HG02798 (cell line): ENCODE results near the gene RBCK1.
A peak's percentile ranks its signal among the peaks of the same experiment; 100 is the strongest.
"Not testable (repeated sequence)": the region's sequence is repeated elsewhere in the genome, so short reads cannot be mapped to it uniquely, and the experiment has no call there.

Source experiments
- ATAC-seq: cut with Tn5 transposase; IDR thresholded peaks from one replicate; pipeline ENCODE4 v1.9.1; 2021; ENCODE audit warnings: mild to moderate bottlenecking; ENCODE audit not compliant: unreplicated experiment, poor library complexity

RBCK1 gene

DNA sequence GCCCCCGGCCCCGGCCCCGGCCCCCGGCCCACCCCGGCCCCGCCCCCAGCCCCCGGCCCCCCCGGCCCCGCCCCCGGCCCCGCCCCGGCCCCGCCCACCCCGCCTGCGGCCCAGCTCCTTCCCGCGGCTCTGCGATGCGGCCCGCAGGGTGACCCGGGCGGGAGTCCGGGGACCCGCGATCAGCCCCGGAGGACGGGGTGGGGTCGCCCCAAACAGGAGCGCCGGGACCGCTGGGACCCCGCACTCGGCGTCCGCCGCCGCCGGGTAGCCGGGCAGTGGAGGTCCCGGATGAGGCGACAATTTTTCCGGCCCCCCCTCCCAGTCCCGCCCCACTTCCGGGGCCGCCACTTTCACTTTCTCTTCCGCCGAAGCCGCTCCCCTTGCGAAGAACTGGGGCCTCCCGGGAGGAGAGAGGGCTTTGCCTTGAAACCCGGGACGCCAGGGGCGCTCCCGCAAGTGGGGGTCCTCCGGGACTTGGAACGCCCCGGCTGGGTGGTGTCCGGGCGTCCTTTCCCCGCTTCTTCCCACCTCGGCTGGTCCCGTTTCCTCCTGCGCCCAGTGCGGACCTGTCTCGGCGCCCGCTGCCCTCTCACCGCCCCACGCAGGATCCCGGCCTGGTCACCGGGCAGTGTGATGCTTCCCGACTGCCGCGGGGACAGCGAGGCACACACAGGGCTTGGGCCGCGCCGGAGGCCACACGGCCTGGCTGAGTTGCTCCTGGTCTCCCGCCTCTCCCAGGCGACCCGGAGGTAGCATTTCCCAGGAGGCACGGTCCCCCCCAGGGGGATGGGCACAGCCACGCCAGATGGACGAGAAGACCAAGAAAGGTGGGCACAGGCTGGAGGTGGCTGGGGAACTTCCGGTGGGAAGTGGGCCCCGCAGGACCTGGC, at the start of gene RBCK1:
Gene RBCK1, plus strand, starts transcription at position 347 of the 890 bp plus-strand sequence. Its CDS starts 459 bp downstream, at position 806.
- peak; percentile 74 for ATAC-seq

- no peak for ATAC-seq
Measured at GRCh38 chr20:358891-359555, 49.1 kb upstream of the RBCK1 start.

GRCh38 chr20:361561-361960, 46.5 kb upstream of the RBCK1 start:
- no peak for ATAC-seq

DNA sequence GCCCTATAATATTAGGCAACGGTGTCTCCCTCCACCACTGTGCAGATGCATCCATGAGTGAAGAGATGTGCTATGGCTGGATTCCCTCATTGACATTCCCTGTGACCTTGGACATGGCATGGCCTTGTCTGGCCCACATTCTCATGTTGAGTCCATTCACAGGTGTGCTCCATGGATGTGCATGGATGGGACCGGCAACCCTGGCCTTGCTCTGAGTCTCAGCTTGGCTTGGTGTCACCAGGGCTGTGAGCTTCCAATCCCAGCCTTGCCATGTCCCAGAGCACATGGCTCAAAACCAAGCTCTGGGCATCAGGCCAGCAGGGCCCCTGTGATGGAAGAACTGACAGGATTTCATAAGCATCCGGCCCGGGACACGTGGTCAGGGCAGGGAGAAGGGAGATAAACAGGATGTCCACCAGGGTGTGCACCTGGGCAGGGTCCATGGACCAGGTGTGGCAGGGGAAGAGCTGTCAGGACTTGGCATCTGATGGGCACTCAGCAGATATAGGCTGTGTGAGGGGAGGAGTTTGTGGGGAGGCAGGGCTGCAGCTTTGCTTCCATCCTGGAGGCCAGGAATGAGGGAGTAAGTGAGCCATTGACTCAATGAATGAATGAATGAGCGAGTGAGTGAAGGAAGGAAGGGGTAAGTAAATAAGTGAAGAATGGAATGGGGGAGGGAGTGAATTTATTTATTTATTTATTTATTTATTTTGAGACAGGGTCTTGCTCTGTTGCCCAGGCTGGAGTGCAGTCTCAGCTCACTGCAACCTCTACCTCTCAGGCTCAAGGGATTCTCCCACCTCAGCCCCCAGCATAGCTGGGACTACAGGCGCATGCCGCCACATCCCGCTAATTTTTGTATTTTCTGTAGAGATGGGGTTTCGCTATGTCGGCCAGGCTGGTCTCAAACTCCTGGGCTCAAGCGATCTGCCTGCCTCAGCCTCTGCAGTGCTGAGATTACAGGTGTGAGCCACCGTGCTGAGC, 45.5 kb upstream of the RBCK1 start:
- no peak for ATAC-seq

GRCh38 chr20:363319-364078, 44.6 kb upstream of the RBCK1 start:
- no peak for ATAC-seq

- no peak for ATAC-seq
Measured at GRCh38 chr20:364905-365794, 42.9 kb upstream of the RBCK1 start.

DNA sequence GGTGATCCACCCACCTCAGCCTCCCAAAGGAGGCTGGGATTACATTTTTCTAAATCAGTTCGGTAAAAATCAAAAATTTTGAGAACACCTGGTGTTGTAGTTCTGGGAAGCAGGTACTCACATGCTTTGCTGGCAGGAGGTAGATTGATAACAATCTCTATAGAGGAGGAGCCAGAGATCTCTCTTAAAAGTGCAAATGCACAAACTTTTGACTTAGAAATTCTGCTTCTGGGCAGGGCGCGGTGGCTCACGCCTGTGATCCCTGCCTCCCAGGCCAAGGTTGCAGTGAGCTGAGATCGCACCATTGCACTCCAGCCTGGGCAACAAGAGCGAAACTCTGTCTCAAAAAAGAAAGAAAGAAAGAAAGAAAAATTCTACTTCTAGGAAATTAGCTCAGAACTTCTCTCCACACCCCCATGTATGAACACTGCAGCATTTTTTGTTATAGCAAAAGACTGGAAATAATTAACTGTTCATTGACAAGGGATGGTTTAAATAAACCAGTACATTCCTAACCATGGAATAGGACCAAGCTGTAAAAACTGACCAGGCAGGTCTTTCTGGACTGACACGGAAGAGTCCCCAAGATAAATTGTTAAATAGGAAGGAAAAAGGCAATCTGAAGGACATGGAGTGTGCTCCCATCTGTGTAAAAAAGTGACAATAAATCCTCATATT, 41.9 kb upstream of the RBCK1 start:
- no peak for ATAC-seq

- ATAC-seq = no peak
Measured at GRCh38 chr20:366719-367485, 41.2 kb upstream of the RBCK1 start.

- no peak for ATAC-seq
Measured at GRCh38 chr20:367486-367887, 40.6 kb upstream of the RBCK1 start.

DNA sequence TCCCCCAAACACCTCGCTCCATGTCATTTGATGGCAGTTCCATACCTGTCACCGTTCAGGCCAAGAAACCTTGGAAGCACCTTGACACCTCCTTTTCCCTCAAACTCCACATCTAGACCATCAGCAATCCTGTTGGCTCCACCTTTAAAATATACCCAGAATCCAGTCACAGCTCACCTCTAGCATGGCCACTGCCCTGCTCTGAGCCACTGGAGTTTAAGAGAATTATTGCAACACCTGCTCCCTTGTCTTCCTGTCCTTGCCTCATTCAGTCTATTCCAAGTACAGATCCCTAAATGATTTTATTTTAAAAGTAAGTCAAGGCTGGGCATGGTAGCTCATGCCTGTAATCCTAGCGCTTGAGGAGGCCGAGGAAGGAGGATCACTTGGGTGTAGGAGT, 39.2 kb upstream of the RBCK1 start:
- no peak for ATAC-seq

DNA sequence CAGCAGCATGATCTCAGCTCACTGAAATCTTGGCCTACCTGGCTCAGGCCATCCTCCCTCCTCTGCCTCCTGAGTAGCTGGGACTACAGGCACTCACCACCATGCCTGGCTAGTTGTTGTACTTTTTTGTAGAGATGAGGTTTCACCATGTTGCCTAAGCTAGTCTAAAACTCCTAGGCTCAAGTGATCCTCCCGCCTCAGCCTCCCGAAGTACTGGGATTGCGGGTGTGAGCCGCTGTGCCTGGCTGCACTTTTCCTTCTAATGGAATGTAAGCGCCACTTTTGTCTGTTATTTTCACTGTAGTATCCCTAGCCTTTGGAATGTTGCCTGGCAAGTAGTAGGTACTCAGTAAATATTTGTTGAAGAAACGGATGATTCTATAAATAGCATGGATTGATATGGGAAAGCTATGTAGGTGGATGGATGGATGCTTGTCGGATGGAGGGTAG, 37.9 kb upstream of the RBCK1 start:
- ATAC-seq = no peak

- no peak for ATAC-seq
Measured at GRCh38 chr20:370977-371754, 36.9 kb upstream of the RBCK1 start.

GRCh38 chr20:371755-372542, 36.1 kb upstream of the RBCK1 start:
- no peak for ATAC-seq

DNA sequence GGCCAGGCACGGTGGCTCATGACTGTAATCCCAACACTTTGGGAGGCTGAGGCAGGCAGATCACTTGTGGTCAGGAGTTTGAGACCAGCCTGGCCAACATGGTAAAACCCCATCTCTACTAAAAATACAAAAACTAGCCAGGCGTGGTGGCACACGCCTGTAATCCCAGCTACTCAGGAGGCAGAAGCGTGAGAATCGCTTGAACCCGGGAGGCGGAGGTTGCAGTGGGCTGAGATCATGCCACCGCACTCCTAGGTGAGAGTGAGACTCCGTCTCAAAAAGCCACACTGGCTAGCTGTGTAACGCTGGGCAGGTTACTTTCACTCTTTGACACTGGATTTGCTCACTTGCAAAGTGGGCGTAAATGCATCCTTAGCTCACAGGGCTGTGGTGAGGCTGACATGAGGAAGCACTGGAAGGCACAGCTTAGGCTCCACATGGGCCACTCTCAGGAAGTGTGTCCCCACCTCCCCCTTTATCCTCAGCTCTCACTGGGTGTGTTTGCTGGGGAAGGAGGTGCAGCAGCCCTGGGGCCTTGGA, 35.5 kb upstream of the RBCK1 start:
- ATAC-seq = not testable (repeated sequence)

DNA sequence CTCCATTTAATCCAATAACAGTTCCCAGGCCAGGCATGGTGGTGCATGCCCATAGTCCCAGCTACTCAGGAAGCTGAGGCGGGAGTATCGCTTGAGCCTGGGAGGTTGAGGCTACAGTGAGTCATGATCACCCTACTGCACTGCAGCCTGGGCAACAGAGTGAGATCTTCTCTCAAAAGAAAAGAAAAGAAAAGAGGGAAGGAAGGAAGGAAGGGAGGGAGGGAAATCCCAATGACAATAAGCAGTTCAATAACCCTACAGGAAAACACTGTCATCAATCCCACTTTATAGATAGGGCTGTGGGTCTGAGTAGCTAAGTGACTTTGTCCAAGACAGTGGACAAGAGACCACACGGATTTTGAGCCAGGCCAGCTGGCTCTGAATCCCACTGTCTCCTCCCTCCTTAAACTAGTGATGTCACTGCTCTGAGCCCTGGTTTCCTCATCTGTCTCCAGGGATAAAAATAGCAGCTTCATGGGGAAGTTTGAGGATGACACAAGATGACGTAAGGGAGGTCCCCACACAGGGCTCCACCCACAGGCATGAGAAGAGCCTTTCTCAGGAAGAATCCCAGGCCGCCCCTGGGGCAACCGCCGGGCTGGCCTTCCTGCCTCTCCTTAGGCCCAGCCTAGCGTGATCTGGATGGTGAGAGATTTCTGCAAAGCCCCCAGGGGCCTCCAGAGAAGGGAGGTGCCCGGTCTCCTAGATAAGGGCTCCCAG, 34.8 kb upstream of the RBCK1 start:
- ATAC-seq = no peak
